ENCODE results near the gene TOMT. TPM values are rescaled to one million over a fixed set of nuclear protein-coding genes. Genes with fewer than 3 reads are reported as not detected.
A peak's percentile ranks its signal among the peaks of the same experiment; 100 is the strongest.

The TOMT gene
- total and polyA plus RNA-seq, 2 of the 13 experiments (the other 11 are each of a cell fraction or from before 2014, with no cell fraction given): not detected

DNA sequence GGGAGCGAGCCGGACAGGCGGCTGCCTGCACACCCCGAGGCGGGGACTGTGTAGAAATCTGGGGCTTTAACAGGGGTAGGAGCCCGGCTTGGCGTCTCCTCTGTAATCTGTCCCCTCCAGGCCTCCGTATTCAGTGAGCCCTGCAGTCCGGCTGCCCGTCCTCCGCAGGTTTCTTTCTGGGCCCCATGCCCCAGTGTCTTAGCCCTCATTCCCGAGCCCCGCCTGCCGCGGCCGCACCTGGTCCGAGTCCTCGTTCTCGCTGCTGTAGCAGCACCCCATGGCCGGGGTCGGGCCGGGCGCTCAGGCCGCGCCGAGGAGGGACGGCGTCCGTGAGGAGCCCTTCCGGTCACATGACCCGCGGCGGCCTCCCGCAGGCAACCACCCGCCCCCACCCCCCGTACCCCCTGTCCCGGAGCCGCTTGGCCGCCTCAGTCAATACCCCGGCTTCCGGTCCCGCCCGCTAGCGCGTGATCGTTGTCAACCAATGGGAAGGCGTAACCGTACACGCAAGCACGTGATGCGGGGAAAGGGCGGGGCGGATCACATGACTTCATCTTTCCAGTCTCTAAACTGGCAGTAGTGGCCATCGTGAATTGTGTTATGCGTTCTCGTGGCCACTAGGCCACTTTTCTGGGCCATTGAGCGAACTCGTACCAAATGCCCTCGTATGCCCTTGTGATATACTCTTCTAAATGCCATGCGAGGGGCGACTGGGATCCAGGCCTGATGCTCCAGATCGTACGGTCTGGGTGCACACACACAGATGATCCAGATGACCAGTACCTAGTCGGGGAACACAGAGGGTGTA lies 2.6 kb upstream of the TOMT start, which contains the start of gene LAMTOR1 (continued):
- TF ChIP-seq, protein P1, sequence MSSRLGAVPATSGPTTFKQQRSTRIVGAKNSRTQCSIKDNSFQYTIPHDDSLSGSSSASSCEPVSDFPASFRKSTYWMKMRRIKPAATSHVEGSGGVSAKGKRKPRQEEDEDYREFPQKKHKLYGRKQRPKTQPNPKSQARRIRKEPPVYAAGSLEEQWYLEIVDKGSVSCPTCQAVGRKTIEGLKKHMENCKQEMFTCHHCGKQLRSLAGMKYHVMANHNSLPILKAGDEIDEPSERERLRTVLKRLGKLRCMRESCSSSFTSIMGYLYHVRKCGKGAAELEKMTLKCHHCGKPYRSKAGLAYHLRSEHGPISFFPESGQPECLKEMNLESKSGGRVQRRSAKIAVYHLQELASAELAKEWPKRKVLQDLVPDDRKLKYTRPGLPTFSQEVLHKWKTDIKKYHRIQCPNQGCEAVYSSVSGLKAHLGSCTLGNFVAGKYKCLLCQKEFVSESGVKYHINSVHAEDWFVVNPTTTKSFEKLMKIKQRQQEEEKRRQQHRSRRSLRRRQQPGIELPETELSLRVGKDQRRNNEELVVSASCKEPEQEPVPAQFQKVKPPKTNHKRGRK (CRISPR knock-in tag; IDR thresholded peaks at IDR 0.05): no peak
- TF ChIP-seq GABPA (IDR thresholded peaks at IDR 0.05; ENCODE audit: low read depth, low read length) (peak; percentile 79), GABPA (CRISPR knock-in tag; IDR thresholded peaks at IDR 0.05; ENCODE audit: low read depth) (peak; percentile 90), ZHX2 (IDR thresholded peaks at IDR 0.05; ENCODE audit: low read depth) (peak; percentile 21; the same call in 1 of the 2 replicates), ZHX2 (CRISPR knock-in tag; IDR thresholded peaks at IDR 0.05; ENCODE audit: borderline replicate concordance) (no peak), PAXIP1 (CRISPR knock-in tag; conservative IDR thresholded peaks at IDR 0.05) (no peak; the same call in 1 of the 2 replicates), NR0B2 (CRISPR knock-in tag; IDR thresholded peaks at IDR 0.05) (0 out of 2 replicates have a peak, but pooled peaks have one; percentile 47), NFYB (CRISPR knock-in tag; IDR thresholded peaks at IDR 0.05) (peak; percentile 82), MTA1 (CRISPR knock-in tag; IDR thresholded peaks at IDR 0.05; ENCODE audit: borderline replicate concordance) (no peak), ZNF607 (CRISPR knock-in tag; IDR thresholded peaks at IDR 0.05; ENCODE audit: borderline replicate concordance) (peak; percentile 51; the same call in 1 of the 2 replicates), RARG (CRISPR knock-in tag; IDR thresholded peaks at IDR 0.05; ENCODE audit: low read depth) (no peak), NCOA2 (CRISPR knock-in tag; IDR thresholded peaks at IDR 0.05) (0 out of 2 replicates have a peak, but pooled peaks have one; percentile 21), FOXK2 (IDR thresholded peaks at IDR 0.05) (no peak), MED8 (CRISPR knock-in tag; IDR thresholded peaks at IDR 0.05; ENCODE audit: insufficient replicate concordance) (peak; percentile 53)
- TF ChIP-seq, protein P2, sequence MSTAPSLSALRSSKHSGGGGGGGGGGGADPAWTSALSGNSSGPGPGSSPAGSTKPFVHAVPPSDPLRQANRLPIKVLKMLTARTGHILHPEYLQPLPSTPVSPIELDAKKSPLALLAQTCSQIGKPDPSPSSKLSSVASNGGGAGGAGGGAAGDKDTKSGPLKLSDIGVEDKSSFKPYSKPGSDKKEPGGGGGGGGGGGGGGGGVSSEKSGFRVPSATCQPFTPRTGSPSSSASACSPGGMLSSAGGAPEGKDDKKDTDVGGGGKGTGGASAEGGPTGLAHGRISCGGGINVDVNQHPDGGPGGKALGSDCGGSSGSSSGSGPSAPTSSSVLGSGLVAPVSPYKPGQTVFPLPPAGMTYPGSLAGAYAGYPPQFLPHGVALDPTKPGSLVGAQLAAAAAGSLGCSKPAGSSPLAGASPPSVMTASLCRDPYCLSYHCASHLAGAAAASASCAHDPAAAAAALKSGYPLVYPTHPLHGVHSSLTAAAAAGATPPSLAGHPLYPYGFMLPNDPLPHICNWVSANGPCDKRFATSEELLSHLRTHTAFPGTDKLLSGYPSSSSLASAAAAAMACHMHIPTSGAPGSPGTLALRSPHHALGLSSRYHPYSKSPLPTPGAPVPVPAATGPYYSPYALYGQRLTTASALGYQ (CRISPR knock-in tag; IDR thresholded peaks at IDR 0.05): no peak

Data from HepG2 (cell line).